ENCODE results near the gene CFL1.

The CFL1 gene

GRCh38 chr11:65882120-65883057 is 24.4 kb upstream of the CFL1 start:
- TF ChIP-seq CTCF (IDR thresholded peaks at IDR 0.05; ENCODE audit: low read depth, low read length), result no peak
- no peak for DNase-seq (ENCODE audit: extremely low read depth, low read depth)

GRCh38 chr11:65880844-65881421 is 23.0 kb upstream of the CFL1 start:
- no peak for TF ChIP-seq CTCF (IDR thresholded peaks at IDR 0.05; ENCODE audit: low read depth, low read length)
- DNase-seq (ENCODE audit: extremely low read depth, low read depth), result no peak

DNA sequence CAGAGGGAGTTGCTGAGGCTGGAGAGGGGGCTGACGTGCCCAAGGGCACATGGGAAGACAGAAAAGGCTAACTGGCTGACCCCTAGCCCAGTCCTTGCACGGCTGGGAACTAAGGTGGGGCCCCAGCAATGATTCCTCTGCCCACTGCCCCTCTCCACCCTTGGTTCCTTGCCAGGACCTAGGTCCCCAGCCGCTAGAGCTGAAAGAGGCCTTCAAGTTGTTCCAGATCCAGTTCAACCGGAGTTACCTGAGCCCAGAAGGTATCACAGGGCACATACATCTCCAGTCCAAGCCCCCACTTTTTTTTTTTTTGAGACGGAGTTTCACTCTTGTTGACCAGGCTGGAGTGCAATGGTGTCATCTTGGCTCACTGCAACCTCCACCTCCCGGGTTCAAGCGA is 22.0 kb upstream of the CFL1 start:
- no peak for DNase-seq (ENCODE audit: extremely low read depth, low read depth)
- no peak for TF ChIP-seq CTCF (IDR thresholded peaks at IDR 0.05; ENCODE audit: low read depth, low read length)

GRCh38 chr11:65879617-65880016 is 21.6 kb upstream of the CFL1 start, which contains the start of gene CTSW:
Gene CTSW, plus strand, starts transcription at chr11:65879837. Its CDS starts 18 bp downstream, at chr11:65879855.
- DNase-seq (ENCODE audit: extremely low read depth, low read depth), result no peak
- no peak for TF ChIP-seq CTCF (IDR thresholded peaks at IDR 0.05; ENCODE audit: low read depth, low read length)

DNA sequence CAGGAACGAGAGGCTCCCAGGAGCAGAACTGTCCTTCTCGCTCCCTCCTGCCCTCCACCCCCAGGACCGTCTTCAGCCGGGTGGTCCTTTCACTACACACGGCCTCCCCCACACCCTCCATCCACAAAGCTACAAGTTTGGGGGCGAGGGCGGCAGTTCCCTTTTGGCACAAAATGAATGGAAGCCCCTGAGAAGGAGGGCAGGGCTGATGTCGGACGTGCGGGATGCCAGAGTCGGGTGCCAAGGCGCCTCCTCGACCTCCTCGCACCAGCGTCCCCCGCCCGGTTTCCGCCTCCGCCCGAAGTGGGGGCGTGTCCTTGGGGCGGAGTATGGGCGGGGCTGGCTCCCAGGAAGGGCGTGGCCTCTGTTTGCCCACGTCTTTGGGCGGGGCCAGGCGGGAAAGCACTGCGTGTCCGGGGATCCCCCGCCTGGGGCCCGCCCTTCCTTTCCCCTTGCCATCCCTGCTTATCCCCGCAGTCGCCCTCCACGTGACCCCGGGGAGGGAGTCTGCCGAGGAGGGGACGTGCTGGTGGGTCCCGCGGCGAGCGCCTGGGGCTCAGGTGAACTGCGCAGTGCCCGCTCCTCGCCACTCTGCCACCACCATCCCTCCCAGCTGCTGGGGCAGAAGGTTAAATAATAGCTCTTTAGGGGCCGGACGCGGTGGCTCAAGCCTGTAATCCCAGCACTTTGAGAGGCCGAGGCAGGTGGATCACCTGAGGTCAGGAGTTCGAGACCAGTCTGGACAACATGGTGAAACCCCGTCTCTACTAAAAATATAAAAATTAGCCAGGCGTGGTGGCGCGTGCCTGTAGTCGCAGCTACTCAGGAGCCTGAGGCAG is 15.6 kb upstream of the CFL1 start:
- no peak for TF ChIP-seq CTCF (IDR thresholded peaks at IDR 0.05; ENCODE audit: low read depth, low read length)
- peak; percentile 83 for DNase-seq (ENCODE audit: extremely low read depth, low read depth)

- no peak for DNase-seq (ENCODE audit: extremely low read depth, low read depth)
- TF ChIP-seq CTCF (IDR thresholded peaks at IDR 0.05; ENCODE audit: low read depth, low read length), result no peak
Observed at GRCh38 chr11:65872586-65873317, 14.8 kb upstream of the CFL1 start, which contains the start of gene EFEMP2. Gene EFEMP2, minus strand, starts transcription at chr11:65872800. Its CDS starts 446 bp downstream, at chr11:65872354.

Data from AG09319 (cell line).